ENCODE measurements around the gene MSANTD2.

DNA sequence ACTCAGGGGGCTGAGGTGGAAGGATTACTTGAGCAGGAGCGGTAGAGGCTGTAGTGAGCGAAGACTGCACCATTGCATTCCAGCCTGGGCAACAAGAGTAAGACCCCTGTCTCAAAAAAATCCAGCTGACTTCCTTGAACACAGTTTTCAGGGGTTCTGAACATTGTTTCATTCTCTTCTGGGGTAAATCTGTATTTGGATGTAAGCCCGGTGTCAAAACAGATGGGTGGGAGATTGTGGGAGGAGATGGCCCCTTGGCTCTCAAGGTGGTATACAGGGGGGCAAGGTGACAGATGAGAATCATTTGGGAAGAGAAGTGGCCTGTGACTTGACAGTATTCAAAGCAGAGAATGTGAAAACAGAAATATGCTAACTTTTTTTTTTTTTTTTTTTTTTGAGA, 42.9 kb downstream of the MSANTD2 start:
- no peak for TF ChIP-seq EZH2phosphoT487 (IDR thresholded peaks at IDR 0.05; ENCODE audit: low read depth)
- TF ChIP-seq, protein P1, sequence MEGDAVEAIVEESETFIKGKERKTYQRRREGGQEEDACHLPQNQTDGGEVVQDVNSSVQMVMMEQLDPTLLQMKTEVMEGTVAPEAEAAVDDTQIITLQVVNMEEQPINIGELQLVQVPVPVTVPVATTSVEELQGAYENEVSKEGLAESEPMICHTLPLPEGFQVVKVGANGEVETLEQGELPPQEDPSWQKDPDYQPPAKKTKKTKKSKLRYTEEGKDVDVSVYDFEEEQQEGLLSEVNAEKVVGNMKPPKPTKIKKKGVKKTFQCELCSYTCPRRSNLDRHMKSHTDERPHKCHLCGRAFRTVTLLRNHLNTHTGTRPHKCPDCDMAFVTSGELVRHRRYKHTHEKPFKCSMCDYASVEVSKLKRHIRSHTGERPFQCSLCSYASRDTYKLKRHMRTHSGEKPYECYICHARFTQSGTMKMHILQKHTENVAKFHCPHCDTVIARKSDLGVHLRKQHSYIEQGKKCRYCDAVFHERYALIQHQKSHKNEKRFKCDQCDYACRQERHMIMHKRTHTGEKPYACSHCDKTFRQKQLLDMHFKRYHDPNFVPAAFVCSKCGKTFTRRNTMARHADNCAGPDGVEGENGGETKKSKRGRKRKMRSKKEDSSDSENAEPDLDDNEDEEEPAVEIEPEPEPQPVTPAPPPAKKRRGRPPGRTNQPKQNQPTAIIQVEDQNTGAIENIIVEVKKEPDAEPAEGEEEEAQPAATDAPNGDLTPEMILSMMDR (IDR thresholded peaks at IDR 0.05; ENCODE audit: low read depth, low read length) = no peak
